ENCODE measurements around the gene ZNF433.
A peak's percentile ranks its signal among the peaks of the same experiment; 100 is the strongest.
"Not testable (repeated sequence)": the region's sequence is repeated elsewhere in the genome, so short reads cannot be mapped to it uniquely, and the experiment has no call there.

The ZNF433 gene

DNA sequence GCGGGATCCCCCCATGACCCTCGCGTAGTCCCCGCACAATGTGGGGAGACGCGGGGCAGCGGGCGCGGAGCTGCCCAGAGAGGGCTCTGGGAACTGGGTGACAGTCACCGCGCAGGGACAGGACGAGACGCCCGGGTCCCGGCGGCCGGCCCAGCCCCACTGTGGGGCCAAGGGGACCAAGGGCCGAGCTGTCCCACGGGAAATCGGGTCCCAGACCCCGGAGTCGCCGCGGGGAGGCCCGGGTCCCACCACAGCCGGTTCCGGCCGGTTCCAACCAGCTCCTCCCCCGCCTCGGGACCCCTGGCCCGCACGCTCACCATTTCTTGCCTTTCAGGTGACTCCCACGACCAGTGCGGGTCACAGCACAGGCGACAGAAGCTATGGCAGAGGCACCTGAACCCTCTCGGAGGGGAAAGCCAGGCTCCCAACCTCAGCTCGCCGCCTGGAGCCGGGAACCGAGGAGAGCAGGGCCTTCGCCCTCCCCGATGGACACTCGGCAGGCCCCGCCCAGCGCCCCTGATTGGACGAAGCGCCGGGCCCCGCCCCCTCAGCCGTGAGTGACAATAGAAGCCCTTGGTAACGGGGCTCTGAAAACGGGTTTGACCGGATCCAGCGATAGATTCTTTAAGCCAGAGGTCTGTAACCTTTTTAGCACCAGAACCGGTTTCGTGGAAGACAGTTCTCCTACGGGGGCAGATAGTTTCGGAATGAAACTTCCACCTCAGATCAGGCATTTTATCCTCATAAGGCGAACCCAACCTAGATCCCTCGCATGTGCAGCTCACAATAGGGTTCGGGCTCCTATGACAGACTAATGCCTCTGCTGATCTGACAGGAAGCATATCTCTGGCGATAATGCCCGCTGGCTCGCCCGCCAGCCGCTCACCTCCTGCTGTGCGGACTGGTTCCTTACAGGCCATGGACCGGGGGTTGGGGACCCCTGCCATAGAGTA lies at the start of gene ZNF433:
ZNF433 (minus strand) TSS at position 460 of the 953 bp plus-strand sequence; CDS start at position 320, 140 bp downstream.
- peak; percentile 71 for DNase-seq (ENCODE audit: low read depth, low spot score)

GRCh38 chr19:12083336-12083735 lies 47.9 kb upstream of the ZNF433 start:
- DNase-seq (ENCODE audit: low read depth, low spot score): not testable (repeated sequence)

DNA sequence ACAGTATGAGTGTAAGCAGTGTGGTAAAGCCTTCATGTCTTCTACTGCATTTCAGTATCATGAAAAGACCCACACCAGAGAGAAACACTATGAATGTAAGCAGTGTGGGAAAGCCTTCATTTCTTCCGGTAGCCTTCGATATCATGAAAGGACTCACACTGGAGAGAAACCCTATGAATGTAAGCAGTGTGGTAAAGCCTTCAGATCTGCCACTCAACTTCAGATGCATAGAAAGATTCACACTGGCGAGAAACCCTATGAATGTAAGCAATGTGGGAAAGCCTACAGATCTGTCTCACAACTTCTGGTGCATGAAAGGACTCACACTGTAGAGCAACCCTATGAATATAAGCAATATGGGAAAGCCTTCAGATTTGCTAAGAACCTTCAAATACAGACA lies 41.9 kb upstream of the ZNF433 start:
- DNase-seq (ENCODE audit: low read depth, low spot score): no peak

- not testable (repeated sequence) for DNase-seq (ENCODE audit: low read depth, low spot score)
Measured at GRCh38 chr19:12076331-12076730, 40.9 kb upstream of the ZNF433 start.

- no peak for DNase-seq (ENCODE audit: low read depth, low spot score)
Measured at GRCh38 chr19:12075538-12076139, 40.2 kb upstream of the ZNF433 start.

DNA sequence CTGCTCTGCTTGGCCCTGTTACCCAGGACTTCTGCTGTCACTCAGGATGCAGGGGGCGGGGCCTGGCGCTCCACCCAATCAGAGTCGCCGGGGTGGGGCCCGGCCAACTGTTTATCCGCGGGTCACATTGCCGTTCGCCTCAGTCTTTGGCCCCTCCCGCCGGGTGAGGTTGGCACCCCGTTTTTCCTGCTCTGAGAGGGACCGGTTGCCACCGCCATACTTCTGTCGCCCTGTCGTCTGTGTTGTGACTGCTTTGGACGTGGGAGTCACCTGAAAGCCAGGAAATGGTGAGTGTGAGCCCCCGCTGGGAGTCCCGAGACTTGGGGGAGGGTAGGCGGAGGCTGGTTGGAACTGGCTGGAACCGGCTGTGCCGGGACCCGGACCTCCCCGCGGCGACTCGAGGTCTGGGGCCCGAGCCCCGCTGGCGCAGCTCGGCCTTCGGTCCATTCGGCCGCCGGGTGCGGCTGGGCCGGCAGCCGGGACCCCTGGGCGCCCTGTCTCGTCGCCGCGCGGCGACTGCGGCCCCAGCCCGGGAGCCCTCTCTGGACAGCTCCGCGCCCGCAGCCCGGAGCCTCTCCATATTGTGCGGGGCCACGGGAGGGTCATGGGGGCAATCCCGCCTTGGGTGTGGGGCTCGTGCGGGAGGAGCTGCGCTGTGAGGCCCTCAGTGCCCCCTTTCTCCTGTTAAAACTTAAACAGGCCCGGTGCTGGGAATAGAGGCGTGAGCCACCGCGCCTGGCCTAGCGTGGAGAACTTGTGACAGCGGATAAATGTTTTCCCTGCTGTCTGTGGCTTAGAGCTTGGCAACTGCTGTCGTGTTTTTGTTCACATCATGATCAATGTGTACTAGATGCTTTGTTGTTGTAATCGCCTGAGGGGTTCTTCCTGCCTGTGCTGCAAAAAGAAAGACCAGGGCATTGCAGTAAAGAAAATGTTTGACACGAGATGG lies 29.4 kb upstream of the ZNF433 start, which contains the start of gene ZNF844:
ZNF844 (plus strand) TSS at position 142 of the 949 bp plus-strand sequence; CDS start at position 285, 143 bp downstream.
- peak; percentile 69 for DNase-seq (ENCODE audit: low read depth, low spot score)

- DNase-seq (ENCODE audit: low read depth, low spot score): no peak
Measured at GRCh38 chr19:12055784-12056183, 20.3 kb upstream of the ZNF433 start.

GRCh38 chr19:12052497-12053169 lies 17.2 kb upstream of the ZNF433 start, which contains the start of gene ZNF878:
Gene ZNF878 (minus strand): TSS chr19:12052961. CDS start chr19:12052801, 160 bp downstream.
- no peak for DNase-seq (ENCODE audit: low read depth, low spot score)

DNA sequence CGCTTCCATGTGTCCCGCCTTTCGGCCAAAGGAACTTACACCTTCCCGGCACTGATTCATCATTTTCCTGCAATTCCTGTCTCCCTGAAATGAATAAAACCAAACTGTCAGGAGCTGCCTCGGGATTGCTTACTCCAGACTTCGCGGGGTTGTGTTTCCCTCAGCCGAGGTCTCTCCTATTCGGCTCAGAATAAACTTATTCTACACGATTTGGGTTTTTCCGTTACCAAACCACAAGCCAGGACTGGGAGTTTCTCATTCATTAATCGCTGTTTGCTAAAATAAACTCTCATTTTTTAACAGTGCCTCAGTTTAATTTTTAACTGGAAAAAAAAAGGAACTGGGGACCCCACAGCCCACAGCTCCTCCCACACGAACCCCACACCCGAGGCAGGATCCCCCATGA lies 16.6 kb upstream of the ZNF433 start:
- DNase-seq (ENCODE audit: low read depth, low spot score): no peak

DNA sequence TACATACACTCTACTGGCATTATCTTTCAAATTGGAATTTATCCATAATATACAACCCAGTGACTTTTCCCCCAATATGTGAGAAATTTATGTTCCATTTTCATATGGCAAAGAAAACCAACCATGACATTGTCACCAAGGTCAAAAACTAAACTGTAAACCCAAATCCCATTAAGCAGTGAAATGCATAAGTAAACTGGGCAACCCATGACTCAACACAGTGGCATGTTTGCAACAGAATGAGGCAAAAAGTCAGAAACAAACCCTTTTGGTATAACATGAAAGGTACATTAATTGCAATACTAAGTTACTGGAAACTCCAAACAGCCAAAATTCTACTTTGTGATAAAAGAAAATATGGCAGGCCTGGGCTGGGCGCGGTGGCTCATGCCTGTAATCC lies 12.4 kb upstream of the ZNF433 start:
- no peak for DNase-seq (ENCODE audit: low read depth, low spot score)

DNA sequence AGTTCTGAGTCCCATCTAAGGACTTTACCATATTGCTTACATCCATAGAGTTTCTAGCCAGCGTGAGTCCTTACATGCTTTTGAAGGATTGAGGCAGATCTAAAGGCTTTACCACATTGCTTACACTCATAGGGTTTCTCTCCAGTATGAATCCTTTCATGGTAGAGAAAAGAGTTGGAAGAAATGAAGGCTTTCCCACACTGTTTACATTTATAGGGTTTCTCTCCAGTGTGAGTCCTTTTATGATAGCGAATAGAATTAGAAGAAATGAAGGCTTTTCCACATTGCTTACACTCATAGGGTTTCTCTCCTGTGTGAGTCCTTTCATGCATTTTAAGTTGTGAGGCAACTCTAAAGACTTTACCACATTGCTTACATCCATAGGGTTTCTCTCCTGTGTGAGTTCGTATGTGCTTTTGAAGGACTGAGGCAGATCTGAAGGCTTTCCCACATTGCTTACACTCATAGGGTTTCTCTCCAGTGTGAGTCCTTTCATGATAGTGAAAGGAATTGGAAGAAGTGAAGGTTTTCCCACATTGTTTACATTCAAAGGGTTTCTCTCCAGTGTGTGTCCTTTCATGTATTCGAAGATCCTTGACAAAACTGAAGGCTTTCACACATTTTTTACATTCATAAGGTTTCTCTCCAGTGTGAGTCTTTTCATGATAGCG lies 8.4 kb upstream of the ZNF433 start:
- no peak for DNase-seq (ENCODE audit: low read depth, low spot score)

DNA sequence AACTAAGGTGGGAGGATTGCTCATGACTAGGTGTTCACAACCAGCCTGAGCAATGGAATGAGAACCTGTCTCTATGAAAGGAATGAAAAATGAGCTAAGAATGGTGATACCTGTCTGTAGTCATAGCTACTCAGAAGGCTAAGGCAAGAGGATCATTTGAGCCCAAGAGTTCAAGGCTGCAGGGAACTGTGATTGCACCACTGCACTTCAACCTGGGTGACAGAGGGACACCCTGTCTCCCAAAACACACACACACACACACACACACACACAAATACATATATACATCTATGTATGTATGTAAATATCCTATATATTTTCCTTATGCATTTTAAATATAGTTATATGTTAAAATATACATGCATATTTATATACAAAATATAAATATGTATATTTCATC lies 7.4 kb upstream of the ZNF433 start:
- DNase-seq (ENCODE audit: low read depth, low spot score): no peak

- DNase-seq (ENCODE audit: low read depth, low spot score): no peak
Measured at GRCh38 chr19:12034620-12035019, 859 bp downstream of the ZNF433 start.

GRCh38 chr19:12034198-12034597 lies 1.3 kb downstream of the ZNF433 start:
- DNase-seq (ENCODE audit: low read depth, low spot score): no peak

DNA sequence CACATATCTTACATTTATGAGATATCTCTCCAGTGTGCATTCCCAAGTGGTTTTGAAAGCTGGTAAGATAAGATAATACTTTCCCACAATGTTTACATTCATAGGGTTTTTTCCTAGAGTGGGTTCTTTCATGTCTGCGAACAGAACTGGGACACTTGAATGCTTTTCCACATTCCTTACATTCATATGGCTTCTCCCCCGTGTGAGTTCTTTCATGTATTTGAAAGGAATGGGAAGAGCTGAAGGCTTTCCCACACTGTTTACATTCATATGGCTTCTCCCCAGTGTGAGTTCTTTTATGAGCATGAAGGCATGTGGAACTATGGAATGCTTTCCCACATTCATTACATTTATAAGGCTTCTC lies 19.7 kb downstream of the ZNF433 start:
- DNase-seq (ENCODE audit: low read depth, low spot score): no peak

DNA sequence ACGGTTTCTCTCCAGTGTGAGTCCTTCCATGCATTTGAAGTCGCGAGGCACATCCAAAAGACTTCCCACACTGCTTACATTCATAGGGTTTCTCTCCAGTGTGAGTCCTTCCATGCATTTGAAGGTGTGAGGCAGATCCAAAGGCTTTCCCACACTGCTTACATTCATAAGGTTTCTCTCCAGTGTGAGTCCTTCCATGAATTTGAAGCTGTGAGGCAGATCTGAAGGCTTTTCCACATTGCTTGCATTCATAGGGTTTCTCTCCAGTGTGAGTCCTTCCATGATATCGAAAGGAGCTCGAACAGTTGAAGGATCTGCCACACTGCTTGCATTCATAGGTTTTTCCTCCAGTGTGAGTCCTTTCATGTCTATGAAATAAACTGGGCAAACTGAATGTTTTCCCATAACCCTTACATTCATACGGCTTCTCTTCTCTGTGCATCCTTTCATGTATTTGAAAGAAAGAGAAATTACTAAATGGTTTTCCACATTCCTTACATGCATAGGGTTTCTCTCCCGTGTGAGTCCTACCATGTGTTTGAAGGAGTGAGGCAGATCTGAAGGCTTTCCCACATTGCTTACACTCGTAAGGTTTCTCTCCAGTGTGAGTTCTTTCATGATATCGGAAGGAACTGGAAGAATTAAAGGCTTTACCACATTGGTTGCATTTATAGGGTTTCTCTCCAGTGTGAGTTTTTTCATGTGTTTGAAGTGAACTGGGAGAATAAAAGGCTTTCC lies 20.3 kb downstream of the ZNF433 start:
- no peak for DNase-seq (ENCODE audit: low read depth, low spot score)

GRCh38 chr19:12000152-12000981 lies 35.1 kb downstream of the ZNF433 start:
- DNase-seq (ENCODE audit: low read depth, low spot score): no peak

- no peak for DNase-seq (ENCODE audit: low read depth, low spot score)
Measured at GRCh38 chr19:11995174-11995573, 40.3 kb downstream of the ZNF433 start.

DNA sequence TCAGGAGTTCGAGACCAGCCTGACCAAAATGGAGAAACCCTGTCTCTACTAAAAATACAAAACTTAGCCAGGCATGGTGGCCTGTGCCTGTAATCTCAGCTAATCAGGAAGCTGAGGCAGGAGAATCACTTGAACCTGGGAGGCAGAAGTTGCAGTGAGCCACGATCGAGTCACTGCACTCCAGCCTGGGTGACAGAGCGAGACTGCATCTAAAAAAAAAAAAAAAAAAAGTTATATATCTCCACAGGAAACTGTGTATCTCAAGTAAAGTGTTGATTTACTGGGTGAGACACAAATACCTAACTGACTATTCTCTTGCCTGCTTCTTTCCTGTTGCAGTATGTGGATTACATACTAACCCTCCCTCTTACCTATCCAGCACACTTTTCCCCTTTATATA lies 43.6 kb downstream of the ZNF433 start:
- not testable (repeated sequence) for DNase-seq (ENCODE audit: low read depth, low spot score)

All from smooth muscle cell of the brain vasculature (primary cell).